GM15510 (cell line): ENCODE measurements around the gene ANXA1.

Source experiments
- POLR2A ChIP-seq: IDR thresholded peaks from 3 replicates; pipeline ENCODE4 v1.6.1; 2011; ENCODE audit warnings: borderline replicate concordance; ENCODE audit not compliant: insufficient read length; ENCODE audit errors: extremely low read depth

ANXA1 gene, protein sequence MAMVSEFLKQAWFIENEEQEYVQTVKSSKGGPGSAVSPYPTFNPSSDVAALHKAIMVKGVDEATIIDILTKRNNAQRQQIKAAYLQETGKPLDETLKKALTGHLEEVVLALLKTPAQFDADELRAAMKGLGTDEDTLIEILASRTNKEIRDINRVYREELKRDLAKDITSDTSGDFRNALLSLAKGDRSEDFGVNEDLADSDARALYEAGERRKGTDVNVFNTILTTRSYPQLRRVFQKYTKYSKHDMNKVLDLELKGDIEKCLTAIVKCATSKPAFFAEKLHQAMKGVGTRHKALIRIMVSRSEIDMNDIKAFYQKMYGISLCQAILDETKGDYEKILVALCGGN

DNA sequence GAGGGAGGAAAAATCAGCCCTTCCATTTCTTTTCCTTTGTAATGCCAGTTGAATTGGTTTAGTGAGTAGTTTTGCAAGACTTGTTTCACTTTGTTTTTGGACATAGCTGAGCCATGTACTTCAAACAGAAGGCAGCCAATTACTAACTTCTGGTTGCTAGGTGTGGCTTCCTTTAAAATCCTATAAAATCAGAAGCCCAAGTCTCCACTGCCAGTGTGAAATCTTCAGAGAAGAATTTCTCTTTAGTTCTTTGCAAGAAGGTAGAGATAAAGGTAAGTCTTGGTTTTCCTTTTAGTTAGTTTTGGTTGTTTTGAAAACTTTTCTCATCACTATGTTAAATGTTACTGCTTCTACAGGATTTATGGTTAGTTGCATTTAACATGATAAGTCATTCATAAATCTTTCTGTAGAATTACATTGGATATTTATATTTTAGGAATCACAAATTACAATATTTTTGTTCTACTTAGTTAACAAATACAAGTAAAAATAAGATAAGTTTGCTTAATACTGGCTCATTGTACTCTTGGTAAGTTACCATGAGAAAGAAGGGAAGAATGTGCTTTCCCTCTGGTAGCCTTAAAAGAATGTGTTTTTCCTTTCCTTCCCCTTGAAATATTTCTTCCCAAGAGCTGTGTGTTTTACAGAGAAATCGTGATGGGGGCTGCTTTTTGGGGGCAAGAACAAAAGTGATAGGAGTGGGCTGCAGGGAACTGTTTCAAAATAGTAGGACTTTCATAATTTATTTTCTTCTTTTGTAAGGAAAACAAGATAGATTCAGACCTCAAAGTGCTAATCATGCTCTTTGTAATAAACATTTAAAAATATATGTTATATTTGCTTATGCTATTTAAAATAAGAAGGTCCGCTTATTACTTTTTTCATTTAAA is at the start of gene ANXA1:
Gene ANXA1 (plus strand): TSS at position 213 of the 890 bp plus-strand sequence. CDS start 6,671 bp downstream, outside the sequence.
- no peak for TF ChIP-seq POLR2A

- no peak for TF ChIP-seq POLR2A
Measured at GRCh38 chr9:73104342-73104741, 47.3 kb upstream of the ANXA1 start.

DNA sequence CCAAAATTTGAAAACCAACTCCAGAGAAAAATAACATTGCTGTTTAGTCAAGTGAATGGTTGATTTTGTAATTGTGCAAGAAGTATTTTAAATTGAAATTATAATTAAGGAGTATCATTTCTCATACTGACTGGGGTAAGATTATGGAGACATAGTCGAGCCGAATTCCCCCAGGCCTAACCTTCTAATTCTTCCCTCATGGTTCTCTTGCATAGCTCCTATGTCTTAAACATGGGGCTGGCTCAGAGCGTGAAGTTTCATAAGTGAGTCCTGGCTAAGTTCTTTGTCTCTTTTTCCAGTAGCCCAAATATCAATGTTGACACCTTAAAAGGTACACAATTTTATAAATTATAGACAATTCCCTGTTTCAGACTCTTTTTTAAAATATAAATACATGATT is 46.7 kb upstream of the ANXA1 start:
- TF ChIP-seq POLR2A = no peak

DNA sequence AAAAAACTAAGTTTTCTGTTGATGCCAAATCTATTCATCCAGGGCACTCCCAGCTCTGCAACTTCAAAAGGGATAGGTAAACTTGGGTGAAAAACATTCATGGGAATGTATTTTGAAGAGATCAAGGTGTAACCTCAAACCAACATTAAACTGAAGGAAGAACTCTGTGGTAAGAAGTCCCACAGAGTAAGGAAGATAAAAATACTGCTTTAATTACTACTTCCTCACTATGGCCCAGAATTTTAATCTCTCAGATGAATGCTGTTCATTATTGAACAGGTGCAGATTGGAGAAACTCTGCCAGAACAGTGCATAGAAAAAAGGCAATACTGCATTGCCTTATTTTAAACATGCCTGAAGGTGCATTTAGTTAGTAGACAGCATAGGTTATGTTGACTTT is 37.6 kb upstream of the ANXA1 start:
- TF ChIP-seq POLR2A = no peak

DNA sequence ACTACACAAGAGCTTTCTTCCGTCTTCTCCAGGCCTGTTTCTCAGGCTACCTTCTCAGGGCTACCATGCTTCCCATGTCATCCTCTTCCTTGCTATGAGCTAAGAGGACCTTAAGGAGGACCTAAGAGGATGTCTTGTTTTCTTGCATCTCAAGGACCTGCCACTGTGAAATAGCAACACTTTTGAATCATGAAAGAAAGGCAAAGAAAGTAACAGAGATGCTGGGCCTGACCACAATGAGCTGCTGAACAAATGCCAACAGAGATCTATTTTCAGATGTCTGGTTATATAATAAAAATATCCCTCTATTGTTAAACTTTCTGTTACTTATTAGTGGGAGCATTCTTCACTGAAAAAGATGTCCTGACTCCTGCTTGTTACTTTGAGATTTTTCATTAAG is 36.7 kb upstream of the ANXA1 start:
- no peak for TF ChIP-seq POLR2A

DNA sequence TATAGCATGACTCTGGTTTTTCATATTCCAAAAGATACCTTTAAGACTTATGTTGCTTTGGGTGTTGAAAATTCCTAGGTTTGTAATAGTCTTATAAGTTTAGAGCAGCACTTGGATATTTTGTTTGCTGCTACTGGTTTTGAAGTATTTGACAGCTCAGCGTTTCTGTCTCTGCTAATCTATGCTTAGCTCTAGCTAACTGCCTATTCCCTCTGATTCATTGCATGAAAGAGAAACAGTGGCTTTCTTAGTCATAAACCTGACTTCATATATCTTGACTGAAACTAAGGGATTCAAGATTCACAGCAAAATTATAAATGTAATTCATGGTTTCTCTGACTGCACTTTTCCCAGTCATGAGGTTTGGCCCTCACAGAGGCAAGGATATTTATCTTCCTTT is 35.6 kb upstream of the ANXA1 start:
- no peak for TF ChIP-seq POLR2A

GRCh38 chr9:73116880-73117279 is 34.8 kb upstream of the ANXA1 start:
- no peak for TF ChIP-seq POLR2A

GRCh38 chr9:73118286-73118685 is 33.4 kb upstream of the ANXA1 start:
- no peak for TF ChIP-seq POLR2A

- TF ChIP-seq POLR2A = no peak
Measured at GRCh38 chr9:73118898-73119554, 32.6 kb upstream of the ANXA1 start.

DNA sequence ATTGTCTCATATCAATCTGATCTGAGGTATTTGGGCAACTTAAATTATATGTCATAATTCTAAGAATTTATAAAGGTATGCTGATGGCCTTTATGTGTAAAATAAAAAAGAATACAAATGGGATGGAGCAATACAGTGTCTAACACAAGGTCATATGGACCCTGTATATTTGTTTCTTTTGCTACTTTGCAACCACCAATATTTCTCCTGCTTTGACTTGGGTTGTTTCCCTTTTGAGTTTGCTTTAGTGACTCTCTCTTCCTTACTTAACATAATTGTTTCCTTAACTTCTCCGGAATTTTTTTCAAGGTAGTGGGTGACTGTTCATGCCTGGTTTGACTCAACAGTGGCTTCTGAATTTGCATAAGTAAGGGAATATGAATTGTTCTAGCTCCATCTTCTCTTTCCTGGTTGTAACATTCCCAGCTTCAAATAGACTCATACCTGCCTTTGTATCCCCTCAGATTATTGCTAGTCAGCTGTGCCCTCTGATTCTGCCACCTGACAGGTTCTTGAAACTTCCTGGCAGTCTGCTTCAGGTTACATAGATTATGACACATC is 30.2 kb upstream of the ANXA1 start:
- no peak for TF ChIP-seq POLR2A

- no peak for TF ChIP-seq POLR2A
Measured at GRCh38 chr9:73125651-73126050, 26.0 kb upstream of the ANXA1 start.

- TF ChIP-seq POLR2A = no peak
Measured at GRCh38 chr9:73129941-73130685, 21.6 kb upstream of the ANXA1 start.

GRCh38 chr9:73131461-73131860 is 20.2 kb upstream of the ANXA1 start:
- no peak for TF ChIP-seq POLR2A
